Endothelial cell of umbilical vein (primary cell): ENCODE results near the gene KLHL17.

Experiments used
- EZH2 ChIP-seq: IDR thresholded peaks from 2 replicates; pipeline ENCODE4 v1.6.1; 2012; ENCODE audit warnings: borderline replicate concordance, low read depth, mild to moderate bottlenecking, moderate library complexity, low read length, inconsistent platforms; ENCODE audit not compliant: severe bottlenecking
- JUN ChIP-seq: IDR thresholded peaks from 2 replicates; pipeline ENCODE4 v1.6.1; 2011; ENCODE audit warnings: borderline replicate concordance, low read depth; ENCODE audit not compliant: insufficient read length, insufficient read depth
- TF ChIP-seq, protein P1 (sequence below), 2 donors: IDR thresholded peaks; 1 replicate in 1 of 2; 2 replicates in 1 of 2; pipeline ENCODE4 v1.5.1; 2011; ENCODE audit warnings: low read length in 2 of 2, mild to moderate bottlenecking in 2 of 2, moderate library complexity in 2 of 2, control low read depth in 1 of 2, inconsistent platforms in 1 of 2, low read depth in 1 of 2; ENCODE audit not compliant: insufficient read depth in 1 of 2; ENCODE audit errors: extremely low read depth in 1 of 2
- TF ChIP-seq, protein P2 (sequence below): IDR thresholded peaks from 2 replicates; pipeline ENCODE4 v1.6.1; 2011; ENCODE audit not compliant: insufficient read depth, insufficient read length

DNA sequence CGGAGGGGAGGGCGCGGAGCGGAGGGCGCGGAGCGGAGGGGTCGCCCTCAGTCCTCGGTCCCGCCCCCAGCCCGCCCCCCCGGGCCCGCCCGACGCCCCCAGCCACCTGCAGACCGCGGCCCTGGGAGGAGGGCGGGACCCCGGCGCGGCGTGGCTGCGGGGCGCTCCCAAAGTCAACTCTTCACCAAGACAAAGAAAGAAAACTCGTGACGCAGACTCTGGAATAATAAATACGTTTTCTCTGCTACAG is 38.3 kb downstream of the KLHL17 start:
- TF ChIP-seq, protein P1, sequence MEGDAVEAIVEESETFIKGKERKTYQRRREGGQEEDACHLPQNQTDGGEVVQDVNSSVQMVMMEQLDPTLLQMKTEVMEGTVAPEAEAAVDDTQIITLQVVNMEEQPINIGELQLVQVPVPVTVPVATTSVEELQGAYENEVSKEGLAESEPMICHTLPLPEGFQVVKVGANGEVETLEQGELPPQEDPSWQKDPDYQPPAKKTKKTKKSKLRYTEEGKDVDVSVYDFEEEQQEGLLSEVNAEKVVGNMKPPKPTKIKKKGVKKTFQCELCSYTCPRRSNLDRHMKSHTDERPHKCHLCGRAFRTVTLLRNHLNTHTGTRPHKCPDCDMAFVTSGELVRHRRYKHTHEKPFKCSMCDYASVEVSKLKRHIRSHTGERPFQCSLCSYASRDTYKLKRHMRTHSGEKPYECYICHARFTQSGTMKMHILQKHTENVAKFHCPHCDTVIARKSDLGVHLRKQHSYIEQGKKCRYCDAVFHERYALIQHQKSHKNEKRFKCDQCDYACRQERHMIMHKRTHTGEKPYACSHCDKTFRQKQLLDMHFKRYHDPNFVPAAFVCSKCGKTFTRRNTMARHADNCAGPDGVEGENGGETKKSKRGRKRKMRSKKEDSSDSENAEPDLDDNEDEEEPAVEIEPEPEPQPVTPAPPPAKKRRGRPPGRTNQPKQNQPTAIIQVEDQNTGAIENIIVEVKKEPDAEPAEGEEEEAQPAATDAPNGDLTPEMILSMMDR (IDR thresholded peaks at IDR 0.05; ENCODE audit: extremely low read depth in 1 of 2, insufficient read depth in 1 of 2, low read depth in 1 of 2, low read length in 2 of 2), result no peak
- TF ChIP-seq, protein P2, sequence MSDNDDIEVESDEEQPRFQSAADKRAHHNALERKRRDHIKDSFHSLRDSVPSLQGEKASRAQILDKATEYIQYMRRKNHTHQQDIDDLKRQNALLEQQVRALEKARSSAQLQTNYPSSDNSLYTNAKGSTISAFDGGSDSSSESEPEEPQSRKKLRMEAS, result no peak
- TF ChIP-seq EZH2 (no peak), JUN (no peak)
